ENCODE results near the gene KCP. TPM values are rescaled to one million over a fixed set of nuclear protein-coding genes. Genes with fewer than 3 reads are reported as not detected.

KCP gene
- total and polyA plus RNA-seq, 2 of the 13 experiments (the other 11 are each of a cell fraction or from before 2014, with no cell fraction given): 0.37 to 1.0 TPM

GRCh38 chr7:128882134-128882533 lies 28.4 kb downstream of the KCP start (continued):
- TF ChIP-seq SOX5 (CRISPR knock-in tag; IDR thresholded peaks at IDR 0.05; ENCODE audit: borderline replicate concordance): no peak

- no peak for ATAC-seq
- in situ Hi-C loops (cut with HindIII; ENCODE audit: extremely low pct_ligation_motif_present, low pct_unique_long_range_greater_than_20kb) (loop anchor here (5.0 to 25.0 kb wide), 2 partner anchors 89 to 444 kb away; partner anchors contain the start of gene CCDC136), intact Hi-C loops (cut with micrococcal nuclease; ENCODE audit: unreplicated experiment) (loop anchor here (5.0 kb wide), 1 partner anchor 409 kb away; no protein-coding TSS in a partner anchor)
- H3K36me3 ChIP-seq (replicated peaks in 1 of 2; ENCODE audit: control insufficient read depth in 1 of 2, insufficient read depth in 2 of 2, low read length in 2 of 2): no peaks in the 10 kb centered on the region
- FAIRE-seq: no peak
- H3K27me3 ChIP-seq (ENCODE audit: control insufficient read depth in 1 of 2, insufficient read depth in 2 of 2, low read length in 2 of 2): no peaks in the 10 kb centered on the region
- no peak overlapping the region for H3K27ac ChIP-seq (ENCODE audit: extremely low read length, insufficient read depth, low read length)
- ChIA-PET CTCF (ENCODE audit: low intra/inter-chr PET ratio, low total read pairs) (no interaction called here), POLR2A (no interaction called here)
- H3K79me2 ChIP-seq (ENCODE audit: insufficient read depth, low read length): no peaks in the 10 kb centered on the region
- no peaks in the 10 kb centered on the region for H3K9me3 ChIP-seq (ENCODE audit: low read length)
- 49% methylated on average over 10 of the region's 10 CpGs for WGBS (ENCODE audit: low lambda C conversion rate)
- no peak overlapping the region for H2AFZ ChIP-seq (ENCODE audit: low read length)
- no peak for DNase-seq (ENCODE audit: low spot score)
- BruUV-seq (replicated peaks): no TSS peak
- no peak overlapping the region for H3K4me3 ChIP-seq (replicated peaks in 1 of 3; ENCODE audit: insufficient read depth in 1 of 3, low read depth in 2 of 3, low read length in 3 of 3)
- peaks cover 21% of the 10 kb centered on the region for H3K4me1 ChIP-seq (ENCODE audit: insufficient read depth, low read length)
- TF ChIP-seq MTF1 (CRISPR knock-in tag; IDR thresholded peaks at IDR 0.05) (no peak), TRIM22 (IDR thresholded peaks at IDR 0.05) (no peak), SP2 (CRISPR knock-in tag; IDR thresholded peaks at IDR 0.05) (no peak), SP140L (CRISPR knock-in tag; IDR thresholded peaks at IDR 0.05; ENCODE audit: borderline replicate concordance) (no peak), GMEB2 (CRISPR knock-in tag; IDR thresholded peaks at IDR 0.05; ENCODE audit: low read depth) (no peak), ZBTB7A (CRISPR knock-in tag; IDR thresholded peaks at IDR 0.05) (no peak), ZNF879 (CRISPR knock-in tag; IDR thresholded peaks at IDR 0.05) (no peak), ZSCAN30 (CRISPR knock-in tag; IDR thresholded peaks at IDR 0.05) (no peak), FOXK2 (IDR thresholded peaks at IDR 0.05) (no peak), HDAC2 (CRISPR knock-in tag; IDR thresholded peaks at IDR 0.05) (no peak), ZNF580 (CRISPR knock-in tag; IDR thresholded peaks at IDR 0.05; ENCODE audit: borderline replicate concordance, low read depth) (no peak), ZNF205 (CRISPR knock-in tag; IDR thresholded peaks at IDR 0.05) (no peak), FOXJ3 (CRISPR knock-in tag; IDR thresholded peaks at IDR 0.05; ENCODE audit: borderline replicate concordance) (no peak), ZNF550 (CRISPR knock-in tag; IDR thresholded peaks at IDR 0.05; ENCODE audit: borderline replicate concordance) (no peak), TFAP4 (IDR thresholded peaks at IDR 0.05; ENCODE audit: borderline replicate concordance, low read depth) (no peak), ZNF562 (CRISPR knock-in tag; IDR thresholded peaks at IDR 0.05; ENCODE audit: borderline replicate concordance) (no peak), ZNF780A (CRISPR knock-in tag; IDR thresholded peaks at IDR 0.05) (no peak), MAZ (IDR thresholded peaks at IDR 0.05; ENCODE audit: borderline replicate concordance, low read depth, low read length) (no peak), MAZ (CRISPR knock-in tag; IDR thresholded peaks at IDR 0.05; ENCODE audit: low read depth) (no peak), FOSL1 (CRISPR knock-in tag; IDR thresholded peaks at IDR 0.05; ENCODE audit: borderline replicate concordance) (no peak), RCOR2 (CRISPR knock-in tag; IDR thresholded peaks at IDR 0.05) (no peak)
- H3K9ac ChIP-seq (ENCODE audit: insufficient read depth, low read depth, low read length): no peak overlapping the region
- no peak overlapping the region for H3K4me2 ChIP-seq (ENCODE audit: low read depth, low read length)
- no peaks in the 10 kb centered on the region for H4K20me1 ChIP-seq (ENCODE audit: insufficient read depth, low read length)
Observed at GRCh38 chr7:128881458-128882125, 28.9 kb downstream of the KCP start.
